HG02798 (cell line): ENCODE data around the gene RNF144B.
"Not testable (repeated sequence)": the region's sequence is repeated elsewhere in the genome, so short reads cannot be mapped to it uniquely, and the experiment has no call there.

ENCODE experiments used
- ATAC-seq: cut with Tn5 transposase; IDR thresholded peaks from one replicate; pipeline ENCODE4 v1.9.1; 2021; ENCODE audit warnings: mild to moderate bottlenecking; ENCODE audit not compliant: unreplicated experiment, poor library complexity

The RNF144B gene

DNA sequence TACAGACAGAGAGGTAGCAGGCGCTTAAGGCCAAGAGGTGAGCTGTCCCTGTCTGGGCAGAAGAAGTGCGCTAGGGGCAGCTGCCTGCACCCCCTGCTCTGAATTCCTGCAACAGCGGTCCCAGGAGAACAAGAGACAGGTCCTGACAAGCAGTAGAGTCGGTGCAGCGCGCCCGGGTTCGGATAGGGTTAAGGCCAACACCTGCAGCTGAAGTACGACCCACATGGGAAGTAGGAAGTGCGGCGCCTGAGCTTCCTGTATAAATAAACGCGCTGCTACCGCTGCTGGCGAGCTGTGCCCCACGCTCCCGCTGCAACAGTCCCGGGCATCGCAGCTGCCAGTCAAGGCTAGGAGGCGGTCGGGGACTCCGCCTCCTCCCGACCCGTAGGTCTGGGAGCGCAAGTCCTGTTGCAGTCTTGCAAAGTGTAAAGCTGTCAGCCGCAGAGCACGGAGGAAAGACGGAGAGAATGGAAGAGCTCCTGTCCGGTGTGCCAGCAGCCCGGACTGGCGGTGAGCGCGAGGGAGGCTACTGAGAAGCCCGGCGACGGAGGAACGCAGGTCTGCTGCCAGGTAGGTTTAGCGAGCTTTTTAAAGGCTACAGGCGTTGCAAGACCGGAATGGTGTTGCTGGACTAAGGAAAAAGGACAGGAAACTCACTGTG lies at the start of gene RNF144B:
Gene RNF144B (plus strand): TSS at position 290 of the 661 bp plus-strand sequence. CDS start 12,185 bp downstream, outside the sequence.
- ATAC-seq = peak; percentile 91

DNA sequence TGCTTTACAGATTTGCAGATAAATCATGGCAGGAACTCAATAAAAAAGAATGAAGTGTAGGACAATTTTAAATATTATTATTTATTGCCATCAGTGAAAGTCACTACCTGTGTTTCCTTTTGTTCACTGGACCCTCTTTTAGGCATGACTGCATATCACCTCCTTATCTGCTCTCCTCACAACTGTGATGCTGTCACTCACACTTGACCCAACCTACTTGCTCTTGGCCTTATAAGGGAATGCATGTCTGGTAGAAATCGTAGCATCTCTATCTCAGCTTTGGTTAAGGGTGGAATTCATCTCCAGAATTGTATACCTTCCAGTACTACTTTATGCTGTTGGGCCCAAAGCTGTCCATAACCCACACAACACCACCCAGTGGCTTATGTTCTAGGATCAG lies 47.6 kb upstream of the RNF144B start:
- ATAC-seq = no peak

DNA sequence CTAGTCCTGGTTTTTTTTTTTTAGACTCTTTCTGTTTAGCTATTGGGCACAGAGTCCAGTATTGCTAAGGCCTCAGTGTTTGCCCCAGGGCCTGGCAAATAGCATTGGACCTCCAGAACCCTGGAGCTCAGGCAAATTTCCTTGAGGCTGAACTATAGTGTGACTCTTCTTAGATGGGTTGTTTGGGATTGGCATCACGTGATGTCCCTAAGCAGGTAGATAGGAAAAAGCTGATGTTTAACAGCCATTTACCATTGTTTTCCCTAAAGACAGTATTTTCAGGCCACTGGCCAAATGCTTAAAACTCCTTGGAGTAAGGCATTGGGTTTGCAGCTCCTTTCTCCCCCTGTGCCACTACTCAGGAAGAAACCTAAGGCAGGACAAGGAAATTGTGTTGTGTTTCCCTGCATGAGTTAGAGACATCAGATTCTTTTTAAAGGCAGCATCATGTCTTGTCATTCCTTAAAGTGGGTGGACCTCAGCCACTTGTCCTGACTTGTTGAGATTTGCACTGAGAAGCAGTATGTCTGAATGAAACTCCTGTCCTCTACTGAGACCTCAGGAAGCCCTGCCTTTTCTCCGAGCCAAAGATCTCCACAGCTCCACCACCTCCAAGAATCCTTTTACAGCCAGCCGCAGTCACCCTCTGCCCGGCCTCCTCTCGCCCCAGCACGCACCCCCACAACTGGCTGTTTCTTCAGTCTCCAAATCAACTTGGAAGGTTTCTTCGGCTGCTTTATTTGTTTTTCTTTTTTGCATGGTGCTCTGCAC lies 46.2 kb upstream of the RNF144B start:
- ATAC-seq = no peak

DNA sequence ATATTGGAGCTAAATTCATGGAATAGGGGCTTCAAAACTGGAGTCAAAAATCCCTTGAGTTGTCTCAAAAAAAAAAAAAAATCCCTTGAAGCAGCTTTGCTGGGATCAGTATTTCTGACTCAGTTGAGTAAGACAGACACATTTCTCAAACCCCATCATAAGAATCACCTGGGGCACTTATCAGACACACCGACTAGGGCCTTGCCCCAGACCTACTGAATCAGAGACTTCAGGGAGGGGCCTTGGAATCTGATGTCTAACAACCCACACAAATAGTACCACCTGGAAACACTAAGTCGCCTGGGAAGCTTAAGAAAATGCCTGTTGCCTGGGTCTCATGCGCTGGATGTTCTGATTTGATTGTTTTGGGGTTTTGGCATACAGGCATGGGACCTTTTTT lies 44.9 kb upstream of the RNF144B start:
- ATAC-seq = no peak

DNA sequence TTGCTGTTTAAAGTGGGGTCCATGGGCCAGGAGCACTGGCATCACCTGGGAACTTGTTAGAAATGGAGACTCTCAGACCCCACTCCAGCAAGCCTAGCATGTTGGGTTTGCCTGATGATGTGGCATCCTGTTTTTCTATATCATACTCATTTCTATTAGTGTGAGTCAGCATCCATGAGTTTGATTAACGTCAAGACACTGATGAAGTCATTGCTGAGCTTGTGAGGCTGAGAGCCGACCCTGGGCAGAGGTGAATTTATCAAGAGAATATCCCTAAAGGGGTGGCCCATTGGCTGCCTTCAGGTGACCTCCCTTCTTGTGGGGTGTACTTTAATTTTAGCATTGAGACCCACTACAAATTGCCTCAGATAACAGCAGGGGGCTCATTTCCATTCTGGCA lies 43.4 kb upstream of the RNF144B start:
- no peak for ATAC-seq

DNA sequence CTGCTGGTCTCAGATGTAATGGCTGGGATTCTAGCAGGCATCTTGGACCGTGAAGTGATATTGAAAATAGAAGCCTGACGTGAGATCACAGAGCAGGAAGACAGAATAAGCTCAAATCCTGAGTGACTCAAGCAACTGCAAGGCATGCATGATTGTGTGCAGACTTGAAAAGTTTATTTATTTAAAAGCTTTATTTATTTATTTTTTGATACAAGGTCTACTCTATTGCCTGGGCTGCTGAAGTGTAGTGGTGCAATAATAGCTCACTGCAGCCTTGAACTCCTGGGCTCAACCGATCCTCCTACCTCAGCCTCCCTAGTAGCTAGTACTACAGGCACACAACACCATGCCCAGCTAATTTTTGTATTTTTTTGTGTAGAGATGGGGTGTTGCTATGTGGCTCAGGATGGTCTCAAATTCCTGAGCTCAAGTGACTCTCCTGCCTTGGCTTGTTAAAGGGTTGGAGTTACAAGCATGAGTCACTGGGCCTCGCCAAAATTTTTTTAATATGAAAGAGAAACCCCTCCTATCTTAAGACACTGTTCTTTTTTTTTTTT lies 40.1 kb upstream of the RNF144B start:
- no peak for ATAC-seq

DNA sequence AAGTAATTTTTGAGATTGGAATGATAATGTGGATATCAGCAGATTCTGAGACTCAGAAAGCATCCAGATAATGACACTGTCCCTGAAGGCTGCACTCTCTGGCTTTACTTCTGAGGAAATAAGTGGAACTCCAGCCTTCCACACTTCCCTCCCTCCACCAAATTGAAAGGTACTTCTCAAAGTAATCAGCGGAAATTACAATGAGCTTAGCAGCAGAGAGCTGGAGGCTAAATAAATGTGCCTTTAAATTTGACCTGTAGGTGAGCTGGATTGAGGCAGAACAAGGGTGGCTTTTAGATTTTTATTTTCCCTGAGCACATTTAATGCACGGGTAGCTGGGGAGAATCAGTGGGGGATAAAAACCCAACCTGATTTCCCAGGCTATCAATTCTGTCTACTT lies 39.3 kb upstream of the RNF144B start:
- ATAC-seq = no peak

DNA sequence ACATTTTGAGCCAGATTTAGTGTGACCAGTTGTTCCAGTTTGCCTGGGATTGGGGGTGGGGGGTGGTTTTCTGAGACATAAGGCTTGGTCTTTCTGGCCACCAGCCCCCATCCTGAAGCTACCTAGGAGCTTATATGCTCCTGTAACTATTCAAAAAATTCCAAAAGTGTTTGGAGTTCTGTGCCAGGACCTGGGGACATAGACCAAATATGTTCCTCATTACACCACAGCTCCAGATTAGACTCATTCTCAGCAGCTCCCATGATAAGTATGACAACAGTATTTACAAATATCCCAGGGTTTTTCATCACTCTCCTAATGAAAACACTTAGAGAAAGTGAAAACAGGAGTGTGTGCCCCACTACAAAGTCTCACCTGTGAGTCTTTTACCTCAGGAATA lies 37.8 kb upstream of the RNF144B start:
- ATAC-seq = no peak

DNA sequence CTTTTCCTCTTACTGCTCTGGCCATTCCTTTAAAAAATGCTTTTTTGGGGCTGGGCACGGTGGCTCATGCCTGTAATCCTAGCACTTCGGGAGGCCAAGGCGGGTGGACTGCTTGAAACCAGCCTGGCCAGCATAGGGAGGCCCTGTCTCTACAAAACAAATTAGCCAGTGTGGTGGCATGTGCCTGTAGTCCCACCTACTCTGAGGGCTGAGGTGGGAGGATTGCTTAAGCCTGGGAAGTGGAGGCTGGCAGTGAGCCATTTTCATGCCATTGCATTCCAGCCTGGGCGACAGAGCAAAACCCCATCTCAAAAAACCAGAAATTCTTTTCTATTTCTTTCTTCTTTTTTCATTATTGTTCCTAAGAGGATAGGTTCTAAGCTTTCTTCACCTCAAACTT lies 36.9 kb upstream of the RNF144B start:
- no peak for ATAC-seq

DNA sequence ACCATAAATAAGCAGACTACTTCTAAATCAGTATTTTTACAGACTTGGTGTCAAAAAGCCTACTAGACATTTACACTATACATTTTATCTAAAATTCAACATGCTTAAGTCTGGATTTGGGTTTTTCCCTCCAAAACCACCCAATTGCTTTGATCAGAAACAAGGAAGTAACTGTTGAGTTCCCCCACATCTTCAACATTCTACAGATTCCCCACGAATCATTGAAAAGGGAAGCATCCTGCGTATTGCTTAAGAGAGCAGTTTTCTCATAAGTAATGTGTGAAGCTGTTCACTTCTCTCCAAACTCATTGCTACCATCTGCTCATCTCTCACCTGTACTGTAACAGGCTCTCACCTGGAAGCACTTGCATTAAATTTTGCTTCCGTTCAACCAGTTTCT lies 36.4 kb upstream of the RNF144B start:
- ATAC-seq = no peak

DNA sequence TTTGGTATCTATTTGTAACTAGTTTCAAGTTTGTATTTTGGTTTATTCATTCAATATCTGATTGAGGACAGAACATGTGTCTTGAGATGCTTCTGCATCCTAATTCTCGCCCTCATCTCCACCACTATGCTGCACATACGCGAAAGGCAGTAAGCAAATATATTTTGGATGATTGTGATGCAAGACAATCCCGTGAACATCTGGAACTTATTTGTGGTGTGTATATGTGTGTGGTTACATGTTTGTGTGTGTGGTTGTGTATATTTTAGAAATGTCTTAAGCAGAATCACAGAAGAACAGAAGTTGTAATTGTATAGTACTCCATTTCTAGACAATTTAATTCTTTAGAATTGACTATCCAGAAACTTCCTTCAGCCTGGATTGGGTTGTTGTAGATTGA lies 35.1 kb upstream of the RNF144B start:
- no peak for ATAC-seq

DNA sequence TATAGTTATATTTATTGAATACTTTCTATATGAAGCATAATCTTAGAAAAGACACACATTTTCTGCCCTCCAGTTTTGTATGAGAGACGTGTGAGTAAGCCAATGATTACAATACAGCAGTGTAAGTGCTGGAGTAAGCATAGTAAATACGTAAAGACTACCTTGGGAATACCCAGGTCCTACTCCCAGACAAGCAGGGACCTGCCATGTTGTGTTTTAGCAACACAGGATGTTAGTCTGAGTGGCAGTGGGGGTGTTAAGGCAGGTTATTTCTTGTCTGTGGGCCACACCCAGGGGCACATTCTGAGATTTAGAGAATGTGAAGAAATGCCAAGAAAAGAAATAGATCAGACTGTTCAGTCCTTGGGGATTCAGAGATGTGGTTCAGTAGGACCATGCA lies 34.3 kb upstream of the RNF144B start:
- no peak for ATAC-seq

DNA sequence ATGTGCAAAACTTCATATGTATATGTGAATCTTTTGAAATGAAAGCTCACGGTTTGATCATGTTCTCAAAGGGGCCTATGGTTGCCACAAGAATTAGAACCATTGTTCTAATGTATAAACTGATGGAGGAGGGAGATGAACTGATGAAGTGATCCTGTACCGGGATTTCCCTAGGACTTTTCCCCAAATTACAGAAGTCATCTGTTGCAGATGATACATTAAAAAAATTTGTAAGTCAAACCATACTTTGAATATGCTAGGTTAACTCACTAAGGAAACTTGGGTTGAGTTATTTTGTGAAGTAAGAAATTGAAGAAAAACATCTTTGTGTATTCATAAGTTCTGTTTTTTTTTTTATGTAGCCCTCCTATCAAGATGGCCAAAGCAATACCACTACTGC lies 33.9 kb upstream of the RNF144B start:
- ATAC-seq = no peak

DNA sequence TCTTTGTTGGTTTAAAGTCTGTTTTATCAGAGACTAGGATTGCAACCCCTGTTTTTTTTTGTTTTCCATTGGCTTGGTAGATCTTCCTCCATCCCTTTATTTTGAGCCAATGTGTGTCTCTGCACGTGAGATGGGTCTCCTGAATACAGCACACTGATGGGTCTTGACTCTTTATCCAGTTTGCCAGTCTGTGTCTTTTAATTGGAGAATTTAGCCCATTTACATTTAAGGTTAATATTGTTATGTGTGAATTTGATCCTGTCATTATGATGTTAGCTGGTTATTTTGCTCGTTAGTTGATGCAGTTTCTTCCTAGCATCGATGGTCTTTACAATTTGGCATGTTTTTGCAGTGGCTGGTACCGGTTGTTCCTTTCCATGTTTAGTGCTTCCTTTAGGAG lies 29.6 kb upstream of the RNF144B start:
- not testable (repeated sequence) for ATAC-seq

DNA sequence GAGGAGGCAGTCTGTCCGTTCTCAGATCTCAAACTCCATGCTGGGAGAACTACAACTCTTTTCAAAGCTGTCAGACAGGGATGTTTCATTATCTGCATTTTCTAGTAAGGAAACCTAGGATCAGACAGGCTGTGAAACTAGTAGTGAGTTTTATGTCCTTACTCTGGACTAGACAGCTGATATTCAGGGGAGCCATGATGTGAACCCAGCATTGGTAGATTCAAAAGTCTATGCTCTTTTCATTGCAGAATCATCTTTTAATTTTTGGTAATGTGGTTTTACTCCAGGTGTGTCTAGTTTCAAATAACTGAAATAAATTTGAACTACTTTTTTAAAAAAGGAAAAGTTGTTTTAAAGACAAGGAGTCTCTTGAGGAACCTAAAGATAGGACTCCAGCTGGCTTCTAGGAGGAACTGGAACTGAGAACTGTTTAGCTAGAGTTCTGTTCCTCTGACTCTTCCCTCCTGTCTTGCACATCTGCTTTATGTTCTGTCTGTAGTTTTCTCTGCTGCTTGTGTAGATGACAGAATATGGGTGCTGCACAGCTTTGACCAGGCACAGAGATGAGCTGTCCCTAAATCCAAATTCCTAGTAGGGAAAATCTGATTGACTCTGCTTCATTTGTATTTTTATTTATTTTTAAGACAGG lies 27.8 kb upstream of the RNF144B start:
- ATAC-seq = peak; percentile 99

DNA sequence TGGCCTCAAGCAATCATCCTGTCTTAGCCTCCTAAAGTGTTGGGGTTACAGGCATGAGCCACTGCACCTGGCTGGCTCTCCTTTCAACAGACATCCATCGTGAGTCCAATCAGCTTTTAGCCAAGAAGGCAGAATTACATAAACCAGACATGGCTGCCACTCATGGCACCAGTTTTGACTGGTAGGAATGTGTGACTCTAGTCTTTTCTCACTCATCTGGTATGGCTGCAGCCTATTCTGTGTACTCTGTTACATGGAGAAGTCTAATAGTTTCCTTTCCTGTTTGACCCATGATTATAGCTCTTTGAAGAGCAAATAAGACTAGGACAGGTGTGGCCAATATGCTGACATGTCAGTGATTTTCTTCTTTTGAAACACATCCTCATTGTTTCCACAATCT lies 27.0 kb upstream of the RNF144B start:
- ATAC-seq = no peak

DNA sequence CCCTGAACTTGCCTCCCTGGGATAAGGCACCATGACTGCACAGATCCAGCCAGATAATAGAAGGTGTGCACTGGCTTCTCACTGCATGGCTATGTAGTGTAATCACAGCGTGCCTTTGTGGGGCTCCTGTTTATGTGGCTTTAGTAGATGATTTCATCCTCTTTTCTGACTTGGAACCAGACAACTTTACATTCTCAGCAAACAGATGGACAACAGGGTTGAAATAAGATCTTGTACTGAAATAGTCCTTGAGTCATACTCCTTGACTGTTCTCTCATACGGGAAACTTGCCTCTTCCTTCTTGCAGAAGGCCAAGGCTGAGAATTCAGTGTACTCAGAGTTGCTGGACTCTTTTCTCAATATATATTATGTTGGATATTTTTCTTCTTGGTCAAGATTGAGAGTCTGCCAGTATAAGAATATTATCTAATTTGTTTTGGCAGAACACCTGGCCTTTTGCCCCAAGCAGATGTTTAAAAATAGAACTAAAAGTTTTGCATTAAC lies 25.0 kb upstream of the RNF144B start:
- no peak for ATAC-seq

DNA sequence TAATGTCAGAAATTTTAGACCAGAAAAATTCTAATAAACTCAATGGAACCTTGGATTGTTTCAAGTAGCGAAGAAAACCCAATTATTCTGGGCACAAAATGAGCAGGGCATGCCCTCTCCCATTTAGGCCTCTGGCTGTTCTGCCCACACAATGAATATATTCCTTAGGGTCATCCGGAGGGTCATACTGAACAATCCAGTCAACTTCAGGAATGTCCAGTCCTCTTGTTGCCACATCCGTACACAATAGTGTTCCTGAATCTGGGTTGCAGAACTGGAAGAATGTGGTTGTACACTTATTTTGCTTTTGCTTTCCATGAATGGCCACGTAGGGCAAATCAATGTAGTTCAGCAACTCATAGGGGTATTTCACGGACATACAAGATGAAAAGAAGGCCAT lies 23.4 kb upstream of the RNF144B start:
- ATAC-seq = no peak

DNA sequence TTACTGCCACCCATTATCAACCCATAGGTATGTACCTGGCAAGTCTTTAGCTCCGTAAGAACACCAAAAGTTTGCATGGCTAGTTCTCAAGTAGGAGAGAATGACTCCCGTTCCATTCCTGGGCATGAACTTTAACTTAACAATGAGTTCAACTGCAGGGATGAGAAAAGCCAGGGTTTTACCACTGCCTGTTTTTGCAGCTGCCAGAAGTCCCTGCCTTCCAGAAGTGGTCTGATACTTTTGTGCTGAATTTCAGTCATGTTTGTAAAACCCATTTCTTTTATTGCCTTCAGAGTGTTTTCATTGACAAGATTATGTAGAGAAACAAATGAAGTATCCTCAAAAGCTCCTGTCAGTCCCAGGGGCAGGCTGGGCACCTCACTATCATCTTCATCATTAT lies 22.6 kb upstream of the RNF144B start:
- not testable (repeated sequence) for ATAC-seq

DNA sequence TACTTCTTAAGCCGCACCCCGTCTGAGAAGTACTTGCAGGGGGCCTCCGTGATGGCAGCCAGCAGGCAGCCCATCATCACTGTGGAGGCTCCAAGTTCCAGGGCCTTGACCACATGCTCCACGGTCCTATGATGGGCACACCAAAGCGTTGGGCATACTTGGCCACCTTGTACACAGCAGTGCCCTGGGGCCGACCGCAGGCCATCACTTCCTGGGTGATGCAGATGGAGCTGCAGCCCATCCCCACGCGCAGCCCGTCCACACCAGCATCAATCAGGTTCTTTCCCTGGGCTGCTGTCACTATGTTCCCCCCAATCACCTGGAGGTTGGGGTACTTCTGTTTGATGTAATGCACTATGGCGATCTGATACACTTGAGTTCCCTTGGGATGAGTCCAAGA lies 19.8 kb upstream of the RNF144B start:
- ATAC-seq = no peak
